Activated CD4-positive, alpha-beta T cell treated with anti-CD3 and anti-CD28 coated beads, Interleukin-2, amount 50 U/mL, for 16 hours (primary cell): Measurements from ENCODE around the gene PHTF1.
A peak's percentile ranks its signal among the peaks of the same experiment; 100 is the strongest.

Experiments used
- DNase-seq: peaks from one replicate; pipeline ENCODE4 v3.0.0-alpha.2; 2020

Gene PHTF1

GRCh38 chr1:113714606-113715269 lies 44.5 kb downstream of the PHTF1 start:
- no peak for DNase-seq

- no peak for DNase-seq
Observed at GRCh38 chr1:113701429-113701828, 57.9 kb downstream of the PHTF1 start.

- no peak for DNase-seq
Observed at GRCh38 chr1:113694910-113695309, 64.4 kb downstream of the PHTF1 start.

GRCh38 chr1:113692824-113693431 lies 66.4 kb downstream of the PHTF1 start:
- no peak for DNase-seq

GRCh38 chr1:113692342-113692741 lies 66.9 kb downstream of the PHTF1 start:
- DNase-seq = no peak

- DNase-seq = no peak
Observed at GRCh38 chr1:113691184-113691583, 68.1 kb downstream of the PHTF1 start.

- no peak for DNase-seq
Observed at GRCh38 chr1:113686891-113687618, 72.2 kb downstream of the PHTF1 start.

- no peak for DNase-seq
Observed at GRCh38 chr1:113684153-113684541, 75.1 kb downstream of the PHTF1 start.

- DNase-seq = no peak
Observed at GRCh38 chr1:113683384-113684152, 75.7 kb downstream of the PHTF1 start.

- DNase-seq = no peak
Observed at GRCh38 chr1:113681596-113682337, 77.5 kb downstream of the PHTF1 start.

- no peak for DNase-seq
Observed at GRCh38 chr1:113678159-113678469, 81.2 kb downstream of the PHTF1 start.

- peak; percentile 34 for DNase-seq
Observed at GRCh38 chr1:113677250-113678158, 81.8 kb downstream of the PHTF1 start.

- DNase-seq = no peak
Observed at GRCh38 chr1:113676524-113676923, 82.8 kb downstream of the PHTF1 start.

GRCh38 chr1:113675302-113675701 lies 84.0 kb downstream of the PHTF1 start:
- DNase-seq = peak; percentile 52

GRCh38 chr1:113674591-113674990 lies 84.7 kb downstream of the PHTF1 start:
- peak; percentile 50 for DNase-seq

GRCh38 chr1:113672491-113672890 lies 86.8 kb downstream of the PHTF1 start:
- no peak for DNase-seq

- no peak for DNase-seq
Observed at GRCh38 chr1:113670650-113671049, 88.6 kb downstream of the PHTF1 start.

- no peak for DNase-seq
Observed at GRCh38 chr1:113669988-113670387, 89.3 kb downstream of the PHTF1 start.

- no peak for DNase-seq
Observed at GRCh38 chr1:113666126-113666525, 93.2 kb downstream of the PHTF1 start.

GRCh38 chr1:113665071-113665470 lies 94.2 kb downstream of the PHTF1 start:
- DNase-seq = no peak

- DNase-seq = no peak
Observed at GRCh38 chr1:113663165-113663951, 95.9 kb downstream of the PHTF1 start.
